IgD-negative memory B cell (primary cell): ENCODE measurements around the gene PHTF2. TPM values are rescaled to one million over a fixed set of nuclear protein-coding genes. Genes with fewer than 3 reads are reported as not detected.
"Not testable (repeated sequence)": the region's sequence is repeated elsewhere in the genome, so short reads cannot be mapped to it uniquely, and the experiment has no call there.

Experiments used
- H3K27ac Mint-ChIP-seq, 3 donors: one replicate each; pipeline ENCODE4 v1.8.0; 2020 to 2022; ENCODE audit warnings: mild to moderate bottlenecking in 3 of 3, mixed read lengths in 3 of 3, moderate library complexity in 1 of 3
- H3K27me3 Mint-ChIP-seq: one replicate; pipeline ENCODE4 v1.8.0; 2021; ENCODE audit warnings: mixed read lengths
- H3K36me3 Mint-ChIP-seq: one replicate; pipeline ENCODE4 v1.8.0; 2020; ENCODE audit warnings: mild to moderate bottlenecking, mixed read lengths
- H3K4me1 Mint-ChIP-seq, 3 donors: one replicate each; pipeline ENCODE4 v1.8.0; 2020 to 2022; ENCODE audit warnings: mixed read lengths in 3 of 3, mild to moderate bottlenecking in 1 of 3
- H3K4me3 Mint-ChIP-seq, 4 donors: one replicate each; pipeline ENCODE4 v1.8.0; 2020 to 2022; ENCODE audit warnings: mild to moderate bottlenecking in 4 of 4, mixed read lengths in 4 of 4, moderate library complexity in 3 of 4
- H3K9me3 Mint-ChIP-seq, 3 donors: one replicate each; pipeline ENCODE4 v1.8.0; 2020 to 2021; ENCODE audit warnings: mixed read lengths in 3 of 3, mild to moderate bottlenecking in 1 of 3
- polyA plus RNA-seq: library from polyadenylated mRNA; unstranded; fragments of 300-500 nt; fragmentation: Illumina TruSeq; gene quantifications from one replicate; pipeline ENCODE4 v1.2.3, GENCODE V29; 2021

PHTF2 gene
- polyA plus RNA-seq, 1 donor from 2014 or later: 23.3 TPM

- peak overlapping the region; percentile 1 to 71 (median 40) for H3K27ac Mint-ChIP-seq
- no peaks in the 10 kb centered on the region for H3K27me3 Mint-ChIP-seq
- H3K4me1 Mint-ChIP-seq: peaks cover 37 to 47% (median 43%) of the 10 kb centered on the region in 3 donors
- H3K4me3 Mint-ChIP-seq: peak overlapping the region in 2 of 4 donors; percentile 70 to 74
- H3K9me3 Mint-ChIP-seq: no peaks in the 10 kb centered on the region
- H3K36me3 Mint-ChIP-seq: peaks cover 14% of the 10 kb centered on the region
Measured at GRCh38 chr7:77859343-77859742, 60.8 kb downstream of the PHTF2 start.

GRCh38 chr7:77862691-77863090, 64.1 kb downstream of the PHTF2 start:
- peaks cover 9% of the 10 kb centered on the region for H3K36me3 Mint-ChIP-seq
- H3K4me3 Mint-ChIP-seq: no peak overlapping the region
- H3K4me1 Mint-ChIP-seq: peaks cover 42 to 51% (median 51%) of the 10 kb centered on the region in 3 donors
- H3K27ac Mint-ChIP-seq: no peak overlapping the region
- H3K9me3 Mint-ChIP-seq: no peaks in the 10 kb centered on the region
- no peaks in the 10 kb centered on the region for H3K27me3 Mint-ChIP-seq

- Mint-ChIP-seq H3K9me3 (no peaks in the 10 kb centered on the region), H3K36me3 (peaks cover 9% of the 10 kb centered on the region), H3K27me3 (no peaks in the 10 kb centered on the region), H3K4me3 (no peak overlapping the region), H3K4me1 (peaks cover 32 to 45% (median 45%) of the 10 kb centered on the region in 3 donors), H3K27ac (no peak overlapping the region)
Measured at GRCh38 chr7:77863860-77864259, 65.3 kb downstream of the PHTF2 start.

- no peak overlapping the region for H3K4me3 Mint-ChIP-seq
- peaks cover 0 to 2% (median 0%) of the 10 kb centered on the region in 3 donors for H3K9me3 Mint-ChIP-seq
- no peaks in the 10 kb centered on the region for H3K27me3 Mint-ChIP-seq
- H3K36me3 Mint-ChIP-seq: peaks cover 12% of the 10 kb centered on the region
- H3K27ac Mint-ChIP-seq: no peak overlapping the region
- H3K4me1 Mint-ChIP-seq: peaks cover 33 to 42% (median 39%) of the 10 kb centered on the region in 3 donors
Measured at GRCh38 chr7:77866370-77866769, 67.8 kb downstream of the PHTF2 start.

- no peak overlapping the region for H3K4me3 Mint-ChIP-seq
- H3K27me3 Mint-ChIP-seq: no peaks in the 10 kb centered on the region
- peaks cover 0 to 2% (median 0%) of the 10 kb centered on the region in 3 donors for H3K9me3 Mint-ChIP-seq
- H3K36me3 Mint-ChIP-seq: peaks cover 12% of the 10 kb centered on the region
- peaks cover 33 to 42% (median 38%) of the 10 kb centered on the region in 3 donors for H3K4me1 Mint-ChIP-seq
- H3K27ac Mint-ChIP-seq: no peak overlapping the region
Measured at GRCh38 chr7:77866786-77867536, 68.4 kb downstream of the PHTF2 start.

GRCh38 chr7:77867537-77867865, 68.9 kb downstream of the PHTF2 start:
- Mint-ChIP-seq H3K36me3 (peaks cover 12% of the 10 kb centered on the region), H3K9me3 (peaks cover 0 to 2% (median 0%) of the 10 kb centered on the region in 3 donors), H3K27me3 (no peaks in the 10 kb centered on the region), H3K4me1 (peaks cover 33 to 44% (median 39%) of the 10 kb centered on the region in 3 donors), H3K4me3 (no peak overlapping the region), H3K27ac (no peak overlapping the region)

GRCh38 chr7:77872256-77872655, 73.7 kb downstream of the PHTF2 start:
- H3K4me3 Mint-ChIP-seq, H3K9me3 Mint-ChIP-seq, H3K27me3 Mint-ChIP-seq, H3K36me3 Mint-ChIP-seq: not testable (repeated sequence)
- Mint-ChIP-seq H3K27ac (peak overlapping the region in 1 of 3 donors; percentile 39), H3K4me1 (peaks cover 15 to 36% (median 28%) of the 10 kb centered on the region in 3 donors)

GRCh38 chr7:77873416-77874327, 75.1 kb downstream of the PHTF2 start:
- not testable (repeated sequence) for H3K9me3 Mint-ChIP-seq, H3K27me3 Mint-ChIP-seq, H3K36me3 Mint-ChIP-seq
- Mint-ChIP-seq H3K4me3 (peak overlapping the region in 1 of 4 donors; percentile 74), H3K4me1 (peaks cover 17 to 37% (median 30%) of the 10 kb centered on the region in 3 donors), H3K27ac (peak overlapping the region in 1 of 3 donors; percentile 66)

- Mint-ChIP-seq H3K27ac (peak overlapping the region in 2 of 3 donors; percentile 9 to 45), H3K36me3 (peaks cover 12% of the 10 kb centered on the region), H3K9me3 (no peaks in the 10 kb centered on the region), H3K4me1 (peaks cover 24 to 44% (median 39%) of the 10 kb centered on the region in 3 donors), H3K4me3 (peak overlapping the region in 1 of 4 donors; percentile 2), H3K27me3 (no peaks in the 10 kb centered on the region)
Measured at GRCh38 chr7:77877791-77878190, 79.2 kb downstream of the PHTF2 start.

GRCh38 chr7:77878500-77878899, 79.9 kb downstream of the PHTF2 start:
- Mint-ChIP-seq H3K27ac (no peak overlapping the region), H3K4me3 (no peak overlapping the region), H3K36me3 (peaks cover 12% of the 10 kb centered on the region), H3K27me3 (no peaks in the 10 kb centered on the region), H3K4me1 (peaks cover 25 to 49% (median 38%) of the 10 kb centered on the region in 3 donors), H3K9me3 (no peaks in the 10 kb centered on the region)

- Mint-ChIP-seq H3K4me3 (peak overlapping the region in 1 of 4 donors; percentile 34), H3K9me3 (no peaks in the 10 kb centered on the region), H3K4me1 (peaks cover 25 to 49% (median 34%) of the 10 kb centered on the region in 3 donors), H3K27me3 (no peaks in the 10 kb centered on the region), H3K27ac (peak overlapping the region in 2 of 3 donors; percentile 41 to 57), H3K36me3 (peaks cover 12% of the 10 kb centered on the region)
Measured at GRCh38 chr7:77879272-77879671, 80.7 kb downstream of the PHTF2 start.

- Mint-ChIP-seq H3K4me3 (no peak overlapping the region), H3K9me3 (no peaks in the 10 kb centered on the region), H3K27me3 (no peaks in the 10 kb centered on the region), H3K27ac (peak overlapping the region in 1 of 3 donors; percentile 35), H3K36me3 (peaks cover 12% of the 10 kb centered on the region), H3K4me1 (peaks cover 33 to 53% (median 35%) of the 10 kb centered on the region in 3 donors)
Measured at GRCh38 chr7:77881871-77882270, 83.3 kb downstream of the PHTF2 start.

GRCh38 chr7:77885155-77885554, 86.6 kb downstream of the PHTF2 start:
- Mint-ChIP-seq H3K27me3 (no peaks in the 10 kb centered on the region), H3K27ac (no peak overlapping the region), H3K36me3 (peaks cover 10% of the 10 kb centered on the region), H3K9me3 (no peaks in the 10 kb centered on the region), H3K4me1 (peaks cover 32 to 66% (median 32%) of the 10 kb centered on the region in 3 donors), H3K4me3 (no peak overlapping the region)

GRCh38 chr7:77887567-77887966, 89.0 kb downstream of the PHTF2 start:
- Mint-ChIP-seq H3K9me3 (no peaks in the 10 kb centered on the region), H3K27ac (no peak overlapping the region), H3K27me3 (no peaks in the 10 kb centered on the region), H3K36me3 (peaks cover 1% of the 10 kb centered on the region), H3K4me1 (peaks cover 26 to 63% (median 26%) of the 10 kb centered on the region in 3 donors), H3K4me3 (no peak overlapping the region)

GRCh38 chr7:77888998-77889397, 90.4 kb downstream of the PHTF2 start:
- no peaks in the 10 kb centered on the region for H3K9me3 Mint-ChIP-seq
- no peaks in the 10 kb centered on the region for H3K27me3 Mint-ChIP-seq
- H3K36me3 Mint-ChIP-seq: peaks cover 1% of the 10 kb centered on the region
- H3K4me1 Mint-ChIP-seq: peaks cover 28 to 57% (median 28%) of the 10 kb centered on the region in 3 donors
- H3K27ac Mint-ChIP-seq: no peak overlapping the region
- H3K4me3 Mint-ChIP-seq: no peak overlapping the region
